Cerebellar nuclear complex (tissue), 1 donor: ENCODE data around the gene CAMSAP3.
"Not testable (repeated sequence)": the region's sequence is repeated elsewhere in the genome, so short reads cannot be mapped to it uniquely, and the experiment has no call there.

Source experiments
- DNase-seq, 2 experiments: peaks; one replicate each; lab custom pipeline; 2025; lab: John Stamatoyannopoulos, UW

The CAMSAP3 gene

GRCh38 chr19:7595466-7596133 is at the start of gene CAMSAP3:
Gene CAMSAP3, plus strand, starts transcription at chr19:7595863. Its CDS starts 140 bp downstream, at chr19:7596003.
- no peak for DNase-seq

- DNase-seq: no peak
Measured at GRCh38 chr19:7545904-7546303, 49.8 kb upstream of the CAMSAP3 start.

DNA sequence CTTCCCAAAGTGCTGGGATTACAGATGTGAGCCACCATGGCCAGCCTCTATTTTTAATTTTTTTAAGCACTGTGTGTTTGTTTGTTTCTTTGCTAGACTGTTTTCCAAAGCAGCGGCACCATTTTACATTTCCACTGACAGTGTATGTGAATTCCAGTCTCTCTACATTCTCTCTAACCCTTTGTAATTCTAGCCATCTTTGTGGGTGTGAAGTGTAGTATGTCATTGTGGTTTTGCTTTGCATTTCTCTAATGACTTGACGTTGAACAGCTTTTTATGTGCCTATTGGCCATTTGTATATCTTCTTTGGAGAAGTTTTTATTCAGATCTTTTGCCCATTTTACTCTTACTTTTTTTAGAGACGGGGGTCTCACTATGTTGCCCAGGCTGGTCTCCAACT is 48.5 kb upstream of the CAMSAP3 start:
- no peak for DNase-seq

GRCh38 chr19:7549429-7550148 is 46.1 kb upstream of the CAMSAP3 start:
- no peak for DNase-seq

GRCh38 chr19:7550169-7550770 is 45.4 kb upstream of the CAMSAP3 start:
- no peak for DNase-seq

GRCh38 chr19:7550987-7551761 is 44.5 kb upstream of the CAMSAP3 start:
- DNase-seq: peak; percentile 49 to 85

DNA sequence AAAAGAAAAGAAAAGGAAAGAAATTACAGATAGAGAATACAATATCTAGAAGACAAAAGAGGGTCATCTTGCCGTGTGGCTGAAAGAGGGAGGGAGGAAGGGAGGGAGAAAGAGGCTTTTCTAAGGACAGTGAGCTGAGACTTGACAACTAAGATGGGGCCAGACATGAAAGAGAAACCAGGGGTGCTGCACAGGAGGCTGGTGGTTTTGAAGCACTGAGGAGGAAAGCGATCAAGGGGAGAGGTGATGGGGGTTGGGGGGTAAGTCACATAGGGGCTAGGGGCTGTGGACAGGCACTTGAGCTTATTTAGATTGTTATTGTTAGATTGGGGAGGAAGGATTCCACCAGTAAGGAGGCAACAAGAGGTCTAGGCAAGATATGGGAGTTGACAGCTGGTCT is 42.9 kb upstream of the CAMSAP3 start:
- DNase-seq: no peak

DNA sequence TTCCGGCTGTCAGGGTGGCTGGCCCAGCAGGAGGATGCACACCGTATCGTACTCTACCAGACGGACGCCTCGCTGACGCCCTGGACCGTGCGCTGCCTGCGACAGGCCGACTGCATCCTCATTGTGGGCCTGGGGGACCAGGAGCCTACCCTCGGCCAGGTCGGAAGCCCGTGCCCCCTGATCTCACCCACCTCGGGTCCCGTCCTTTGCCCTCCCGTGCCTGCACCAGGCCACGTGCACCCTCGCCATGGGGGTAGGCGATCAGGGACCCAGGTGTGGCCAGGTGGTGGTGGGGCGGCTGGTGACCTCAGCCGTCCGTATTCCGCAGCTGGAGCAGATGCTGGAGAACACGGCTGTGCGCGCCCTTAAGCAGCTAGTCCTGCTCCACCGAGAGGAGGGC is 41.1 kb upstream of the CAMSAP3 start:
- no peak for DNase-seq

DNA sequence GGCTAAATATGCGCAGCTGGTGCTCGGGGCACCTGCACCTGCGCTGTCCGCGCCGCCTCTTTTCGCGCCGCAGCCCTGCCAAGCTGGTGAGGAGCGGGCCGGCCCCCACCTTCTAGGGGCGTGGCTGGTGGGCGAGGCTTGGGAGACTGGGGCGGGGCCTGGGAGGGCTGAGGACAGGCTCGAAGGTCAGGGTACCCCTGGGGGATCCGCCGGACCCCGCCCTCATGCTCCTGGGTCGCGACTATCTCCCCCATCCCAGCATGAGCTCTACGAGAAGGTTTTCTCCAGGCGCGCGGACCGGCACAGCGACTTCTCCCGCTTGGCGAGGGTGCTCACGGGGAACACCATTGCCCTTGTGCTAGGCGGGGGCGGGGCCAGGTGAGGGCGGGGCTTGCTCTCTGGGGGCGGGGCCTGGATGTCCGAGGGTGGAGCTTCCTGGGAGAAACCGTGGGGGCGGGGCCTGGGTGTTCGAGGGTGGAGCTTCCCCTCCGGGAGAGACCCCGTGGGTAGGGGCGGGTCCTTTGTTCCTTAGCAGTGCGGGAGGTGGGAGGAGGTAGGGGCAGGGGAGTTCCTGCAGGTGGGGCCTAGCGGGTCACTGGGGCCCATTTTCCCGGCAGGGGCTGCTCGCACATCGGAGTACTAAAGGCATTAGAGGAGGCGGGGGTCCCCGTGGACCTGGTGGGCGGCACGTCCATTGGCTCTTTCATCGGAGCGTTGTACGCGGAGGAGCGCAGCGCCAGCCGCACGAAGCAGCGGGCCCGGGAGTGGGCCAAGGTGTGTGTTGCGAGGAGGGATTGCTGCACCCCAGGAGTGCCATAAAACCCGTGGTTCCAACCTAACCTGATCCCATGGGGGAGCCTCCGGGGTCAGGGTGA is 40.4 kb upstream of the CAMSAP3 start:
- no peak for DNase-seq

- DNase-seq: no peak
Measured at GRCh38 chr19:7556696-7557315, 38.9 kb upstream of the CAMSAP3 start.

- no peak for DNase-seq
Measured at GRCh38 chr19:7558667-7559066, 37.0 kb upstream of the CAMSAP3 start.

- DNase-seq: no peak
Measured at GRCh38 chr19:7559102-7559501, 36.6 kb upstream of the CAMSAP3 start.

DNA sequence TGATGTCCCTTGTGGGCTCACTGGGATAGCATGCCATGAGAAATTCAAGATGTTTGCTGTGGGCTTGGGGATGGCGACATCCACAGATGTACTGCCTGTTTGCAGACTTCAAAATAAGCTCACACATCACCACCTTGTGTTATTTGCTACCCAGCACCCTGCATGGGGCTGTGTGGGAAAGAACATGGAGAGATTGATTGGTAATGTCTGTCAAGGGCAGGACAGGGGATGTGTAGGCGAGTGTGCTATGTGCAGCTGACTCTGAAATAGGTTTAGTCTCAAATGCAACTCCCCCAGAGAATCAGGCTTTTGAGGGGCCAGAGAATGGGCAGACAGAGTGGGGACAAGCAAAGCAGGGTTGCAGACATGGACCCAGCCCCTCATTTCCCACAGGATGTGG is 35.4 kb upstream of the CAMSAP3 start:
- no peak for DNase-seq

DNA sequence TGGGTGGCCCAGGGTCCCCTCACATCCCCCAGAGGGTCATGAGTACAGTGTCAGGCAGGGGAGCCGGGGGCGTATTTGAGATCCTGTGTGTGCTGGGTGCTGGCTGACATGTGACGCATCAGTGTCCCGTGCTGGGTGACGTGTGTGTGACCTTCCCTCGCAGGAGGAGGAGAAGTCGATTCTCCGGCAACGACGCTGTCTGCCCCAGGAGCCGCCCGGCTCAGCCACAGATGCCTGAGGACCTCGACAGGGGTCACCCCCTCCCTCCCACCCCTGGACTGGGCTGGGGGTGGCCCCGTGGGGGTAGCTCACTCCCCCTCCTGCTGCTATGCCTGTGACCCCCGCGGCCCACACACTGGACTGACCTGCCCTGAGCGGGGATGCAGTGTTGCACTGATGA is 34.3 kb upstream of the CAMSAP3 start:
- DNase-seq: no peak

GRCh38 chr19:7562646-7563393 is 32.8 kb upstream of the CAMSAP3 start:
- no peak for DNase-seq

DNA sequence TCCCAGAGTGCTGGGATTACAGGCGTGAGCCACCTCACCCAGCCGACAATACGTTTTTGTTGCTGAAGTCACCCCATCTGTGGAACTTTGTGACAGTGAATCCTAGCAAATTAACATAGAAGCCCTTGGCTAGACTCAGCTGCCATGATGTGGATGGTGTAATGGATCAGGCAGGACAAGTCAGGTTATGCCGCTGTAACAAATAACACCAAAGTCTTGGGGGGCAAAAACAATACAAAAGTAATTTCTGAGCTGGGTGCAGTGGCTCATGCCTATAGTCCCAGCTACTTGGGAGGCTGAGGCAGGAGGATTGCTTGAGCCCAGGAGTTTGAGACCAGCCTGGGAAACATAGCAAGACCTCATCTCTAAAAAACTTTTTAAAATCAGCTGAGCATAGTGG is 30.8 kb upstream of the CAMSAP3 start:
- no peak for DNase-seq

DNA sequence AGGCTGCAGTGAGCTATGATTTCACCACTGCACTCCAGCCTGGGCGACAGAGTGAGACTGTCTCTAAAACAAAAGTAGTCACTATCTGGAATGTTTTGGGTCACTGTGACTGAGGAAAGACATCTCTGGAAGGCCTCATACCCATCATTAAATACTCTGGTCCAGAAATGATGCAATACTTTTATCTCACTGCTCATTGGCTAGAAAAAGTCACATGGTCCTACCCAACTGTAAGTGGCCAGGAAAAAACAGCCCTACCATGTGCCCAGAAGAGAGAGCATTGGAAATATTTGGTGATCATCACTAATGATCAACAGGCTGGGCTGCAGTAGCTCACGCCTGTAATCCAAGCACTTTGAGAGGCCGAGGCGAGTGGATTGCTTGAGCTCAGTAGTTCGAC is 30.3 kb upstream of the CAMSAP3 start:
- no peak for DNase-seq

GRCh38 chr19:7570761-7571160 is 24.9 kb upstream of the CAMSAP3 start:
- DNase-seq: no peak

GRCh38 chr19:7575434-7576040 is 20.1 kb upstream of the CAMSAP3 start:
- no peak for DNase-seq

DNA sequence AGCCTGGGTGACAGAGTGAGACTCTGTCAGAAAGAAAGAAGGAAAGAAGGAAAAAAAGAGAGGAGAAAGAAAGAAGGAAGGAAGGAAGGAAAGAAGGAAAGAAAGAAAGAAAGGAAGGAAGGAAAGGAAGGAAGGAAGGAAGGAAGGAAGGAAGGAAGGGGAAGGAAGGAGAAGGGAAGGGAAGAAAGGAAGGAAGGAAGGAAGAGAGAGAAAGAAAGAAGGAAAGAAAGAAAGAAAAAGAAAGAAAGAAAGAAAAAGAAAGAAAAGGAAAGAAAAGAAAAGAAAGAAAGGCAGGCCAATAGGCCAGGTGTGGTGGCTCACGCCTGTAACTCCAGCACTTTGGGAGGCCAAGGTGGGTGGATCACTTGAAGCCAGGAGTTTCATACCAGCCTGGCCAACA is 18.2 kb upstream of the CAMSAP3 start:
- not testable (repeated sequence) for DNase-seq
